ENCODE measurements around the gene GDI1. TPM values are rescaled to one million over a fixed set of nuclear protein-coding genes. Genes with fewer than 3 reads are reported as not detected.
A peak's percentile ranks its signal among the peaks of the same experiment; 100 is the strongest.

GDI1 gene
- total and polyA plus RNA-seq, 7 experiments from 2014 or later: 18.8 to 174 (median 115) TPM

GRCh38 chrX:154487518-154488290 is 50.8 kb downstream of the GDI1 start:
- Histone ChIP-seq H3K4me3 (ENCODE audit: low read length) (no peak overlapping the region), H3K9me3 (ENCODE audit: control insufficient read depth in 2 of 3, low read length in 3 of 3) (no peaks in the 10 kb centered on the region), H3K27ac (ENCODE audit: low read depth, low read length) (peak overlapping the region; percentile 72), H3K36me3 (ENCODE audit: control insufficient read depth in 2 of 3, insufficient read depth in 3 of 3, low read length in 3 of 3) (peaks cover 0 to 6% (median 4%) of the 10 kb centered on the region in 3 experiments), H3K27me3 (ENCODE audit: control insufficient read depth in 2 of 2, insufficient read depth in 2 of 2, low read length in 2 of 2) (no peaks in the 10 kb centered on the region), H3K4me1 (ENCODE audit: control insufficient read depth in 2 of 2, insufficient read depth in 2 of 2, low read length in 2 of 2) (peaks cover 0 to 10% of the 10 kb centered on the region in 2 donors)
- ChIA-PET CTCF (interaction anchor here (0.7 kb wide), 1 partner anchor 561 kb away, joined by 3 read pairs; no protein-coding TSS in a partner anchor), POLR2A (interaction anchor here (0.5 to 7.0 kb wide), 9 partner anchors 11 to 140 kb away, joined by 3 to 69 read pairs (median 4); partner anchors contain the start of genes FAM3A, PLXNA3, RPL10 and TAFAZZIN)
- Mint-ChIP-seq H3K4me1 (peaks cover 0 to 35% (median 17%) of the 10 kb centered on the region in 7 donors), H3K4me3 (peak overlapping the region in 9 of 10 donors; percentile 5 to 88 (median 73)), H3K27me3 (no peaks in the 10 kb centered on the region), H3K36me3 (peaks cover 0 to 4% (median 0%) of the 10 kb centered on the region in 5 donors), H3K27ac (peak overlapping the region in 7 of 9 donors; percentile 24 to 88 (median 59)), H3K9me3 (no peaks in the 10 kb centered on the region)
- DNase-seq (no peak), ATAC-seq (no peak)
- intact Hi-C loops (cut with micrococcal nuclease): no loop called here

- Mint-ChIP-seq H3K9me3 (no peaks in the 10 kb centered on the region), H3K4me3 (peak overlapping the region in 8 of 10 donors; percentile 5 to 90 (median 77)), H3K27me3 (no peaks in the 10 kb centered on the region), H3K36me3 (peaks cover 0 to 2% (median 0%) of the 10 kb centered on the region in 5 donors), H3K27ac (peak overlapping the region in 5 of 9 donors; percentile 24 to 91 (median 67)), H3K4me1 (peaks cover 0 to 33% (median 17%) of the 10 kb centered on the region in 7 donors)
- peaks cover 0 to 10% of the 10 kb centered on the region in 2 donors for H3K4me1 ChIP-seq (ENCODE audit: control insufficient read depth in 2 of 2, insufficient read depth in 2 of 2, low read length in 2 of 2)
- intact Hi-C loops (cut with micrococcal nuclease): no loop called here
- ChIA-PET CTCF (interaction anchor here (0.7 kb wide), 1 partner anchor 562 kb away, joined by 3 read pairs; no protein-coding TSS in a partner anchor), POLR2A (interaction anchor here (0.5 to 7.0 kb wide), 9 partner anchors 11 to 390 kb away, joined by 3 to 69 read pairs (median 13); partner anchors contain the start of genes FAM3A, PLXNA3 and RPL10)
- peaks cover 0 to 6% (median 4%) of the 10 kb centered on the region in 3 experiments for H3K36me3 ChIP-seq (ENCODE audit: control insufficient read depth in 2 of 3, insufficient read depth in 3 of 3, low read length in 3 of 3)
- ATAC-seq (no peak), DNase-seq (no peak)
- H3K4me3 ChIP-seq (ENCODE audit: low read length): no peak overlapping the region
- H3K27me3 ChIP-seq (ENCODE audit: control insufficient read depth in 2 of 2, insufficient read depth in 2 of 2, low read length in 2 of 2): no peaks in the 10 kb centered on the region
- no peaks in the 10 kb centered on the region for H3K9me3 ChIP-seq (ENCODE audit: control insufficient read depth in 2 of 3, low read length in 3 of 3)
- H3K27ac ChIP-seq (ENCODE audit: low read depth, low read length): no peak overlapping the region
Measured at GRCh38 chrX:154488336-154489075, 51.6 kb downstream of the GDI1 start.

GRCh38 chrX:154489182-154489581 is 52.2 kb downstream of the GDI1 start:
- intact Hi-C loops (cut with micrococcal nuclease): no loop called here
- peak overlapping the region; percentile 90 for H3K27ac ChIP-seq (ENCODE audit: low read depth, low read length)
- H3K4me3 Mint-ChIP-seq: peak overlapping the region; percentile 78 to 92 (median 85)

DNA sequence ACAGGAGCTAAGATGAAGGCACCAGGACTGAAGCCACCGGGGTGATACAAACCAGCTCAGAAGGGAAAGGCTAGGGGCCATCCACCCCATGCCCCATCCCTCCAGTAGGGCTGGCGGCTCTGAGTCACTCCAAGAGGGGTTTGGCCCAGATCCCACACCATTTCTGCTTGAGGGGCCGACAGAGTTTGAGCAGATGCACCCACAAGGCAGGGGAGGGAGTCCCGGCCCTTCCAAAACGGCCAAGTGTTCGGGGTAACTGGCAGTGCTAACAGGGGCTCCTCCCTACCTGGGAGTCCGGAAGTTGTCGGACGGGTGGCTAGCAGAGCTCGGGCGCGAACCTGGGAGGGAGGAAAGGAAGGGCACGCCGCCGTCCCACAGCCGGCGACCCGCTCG is 53.1 kb downstream of the GDI1 start:
- ATAC-seq: peak; percentile 6
- Mint-ChIP-seq H3K27ac (peak overlapping the region; percentile 78 to 91 (median 83)), H3K4me1 (peaks cover 0 to 28% (median 17%) of the 10 kb centered on the region in 7 donors), H3K36me3 (peaks cover 0 to 2% (median 0%) of the 10 kb centered on the region in 5 donors), H3K9me3 (no peaks in the 10 kb centered on the region), H3K27me3 (no peaks in the 10 kb centered on the region), H3K4me3 (peak overlapping the region; percentile 78 to 92 (median 85))
- ChIA-PET CTCF (interaction anchor here (0.6 to 2.2 kb wide), 5 partner anchors 28 to 160 kb away, joined by 3 to 6 read pairs (median 4); partner anchors contain the start of gene RPL10), POLR2A (interaction anchor here (0.6 to 7.0 kb wide), 22 partner anchors 10 to 1549 kb away, joined by 3 to 69 read pairs (median 6); partner anchors contain the start of genes ATP6AP1, DNASE1L1, FAM3A and FAM50A)
- Histone ChIP-seq H3K36me3 (ENCODE audit: control insufficient read depth in 2 of 3, insufficient read depth in 3 of 3, low read length in 3 of 3) (no peaks in the 10 kb centered on the region), H3K4me3 (ENCODE audit: low read length) (peak overlapping the region; percentile 74), H3K27me3 (ENCODE audit: control insufficient read depth in 2 of 2, insufficient read depth in 2 of 2, low read length in 2 of 2) (no peaks in the 10 kb centered on the region), H3K4me1 (ENCODE audit: control insufficient read depth in 2 of 2, insufficient read depth in 2 of 2, low read length in 2 of 2) (peaks cover 0 to 6% of the 10 kb centered on the region in 2 donors), H3K27ac (ENCODE audit: low read depth, low read length) (peak overlapping the region; percentile 90), H3K9me3 (ENCODE audit: control insufficient read depth in 2 of 3, low read length in 3 of 3) (no peaks in the 10 kb centered on the region)
- DNase-seq: peak in 2 of 9 donors; percentile 20 to 33
- intact Hi-C loops (cut with micrococcal nuclease): loop anchor here (1.0 to 10.0 kb wide), 8 partner anchors 11 to 565 kb away; partner anchors contain the start of genes FAM3A (in 2 of the 2), LAGE3 (in 2 of the 2), ARHGAP4 (in 1 of the 2) and GDI1 (in 1 of the 2)

More at GRCh38 chrX:154489182-154489581, 52.2 kb downstream of the GDI1 start:
- peak overlapping the region in 7 of 9 donors; percentile 81 to 91 (median 83) for H3K27ac Mint-ChIP-seq
- POLR2A ChIA-PET: interaction anchor here (0.6 to 7.0 kb wide), 15 partner anchors 9 to 522 kb away, joined by 3 to 69 read pairs (median 8); partner anchors contain the start of genes ATP6AP1, DNASE1L1, FAM3A and G6PD
- Histone ChIP-seq H3K4me1 (ENCODE audit: control insufficient read depth in 2 of 2, insufficient read depth in 2 of 2, low read length in 2 of 2) (peaks cover 0 to 9% of the 10 kb centered on the region in 2 donors), H3K27me3 (ENCODE audit: control insufficient read depth in 2 of 2, insufficient read depth in 2 of 2, low read length in 2 of 2) (no peaks in the 10 kb centered on the region), H3K9me3 (ENCODE audit: control insufficient read depth in 2 of 3, low read length in 3 of 3) (no peaks in the 10 kb centered on the region), H3K4me3 (ENCODE audit: low read length) (peak overlapping the region; percentile 74), H3K36me3 (ENCODE audit: control insufficient read depth in 2 of 3, insufficient read depth in 3 of 3, low read length in 3 of 3) (peaks cover 0 to 4% (median 4%) of the 10 kb centered on the region in 3 experiments)
- DNase-seq: no peak
- H3K36me3 Mint-ChIP-seq: peaks cover 0 to 2% (median 0%) of the 10 kb centered on the region in 5 donors
- no peaks in the 10 kb centered on the region for H3K9me3 Mint-ChIP-seq
- ATAC-seq: no peak
- CTCF ChIA-PET: interaction anchor here (0.7 kb wide), 1 partner anchor 58 kb away, joined by 3 read pairs; no protein-coding TSS in a partner anchor
- H3K4me1 Mint-ChIP-seq: peaks cover 0 to 28% (median 17%) of the 10 kb centered on the region in 7 donors
- no peaks in the 10 kb centered on the region for H3K27me3 Mint-ChIP-seq

GRCh38 chrX:154490414-154491083 is 53.6 kb downstream of the GDI1 start, which contains the start of gene SLC10A3:
TSS of gene SLC10A3 (minus strand) at chrX:154490629. CDS start at chrX:154488940, 1,689 bp downstream.
- DNase-seq (peak; percentile 70 to 87 (median 77)), ATAC-seq (peak; percentile 93)
- ChIA-PET POLR2A (interaction anchor here (0.7 to 7.0 kb wide), 19 partner anchors 11 to 1549 kb away, joined by 3 to 69 read pairs (median 7); partner anchors contain the start of genes ATP6AP1, FAM3A, FAM50A and G6PD), CTCF (interaction anchor here (0.6 to 2.2 kb wide), 5 partner anchors 28 to 160 kb away, joined by 3 to 6 read pairs (median 4); partner anchors contain the start of gene RPL10)
- H3K9me3 ChIP-seq (ENCODE audit: control insufficient read depth in 2 of 3, low read length in 3 of 3): no peaks in the 10 kb centered on the region
- Mint-ChIP-seq H3K4me1 (peaks cover 0 to 23% (median 17%) of the 10 kb centered on the region in 7 donors), H3K4me3 (peak within 1 kb of the TSS; percentile 78 to 92 (median 88)), H3K9me3 (no peaks in the 10 kb centered on the region), H3K27me3 (no peaks in the 10 kb centered on the region), H3K36me3 (peaks cover 0 to 2% (median 0%) of the 10 kb centered on the region in 5 donors), H3K27ac (peak within 1 kb of the TSS; percentile 81 to 96 (median 91))
- intact Hi-C loops (cut with micrococcal nuclease): loop anchor here (1.0 to 10.0 kb wide), 8 partner anchors 11 to 566 kb away; partner anchors contain the start of genes FAM3A (in 2 of the 2), LAGE3 (in 2 of the 2), ARHGAP4 (in 1 of the 2) and GDI1 (in 1 of the 2)
- H3K4me1 ChIP-seq (ENCODE audit: control insufficient read depth in 2 of 2, insufficient read depth in 2 of 2, low read length in 2 of 2): peaks cover 0 to under 1% of the 10 kb centered on the region in 2 donors
- H3K36me3 ChIP-seq (ENCODE audit: control insufficient read depth in 2 of 3, insufficient read depth in 3 of 3, low read length in 3 of 3): no peaks in the 10 kb centered on the region
- no peaks in the 10 kb centered on the region for H3K27me3 ChIP-seq (ENCODE audit: control insufficient read depth in 2 of 2, insufficient read depth in 2 of 2, low read length in 2 of 2)
- peak within 1 kb of the TSS; percentile 74 for H3K4me3 ChIP-seq (ENCODE audit: low read length)
- peak within 1 kb of the TSS; percentile 90 for H3K27ac ChIP-seq (ENCODE audit: low read depth, low read length)
